ENCODE data around the gene ARHGEF10L. TPM values are rescaled to one million over a fixed set of nuclear protein-coding genes. Genes with fewer than 3 reads are reported as not detected.

The ARHGEF10L gene
- total RNA-seq, 5 donors from 2014 or later (not counting 1 experiment from before 2014, with no cell fraction given): 0.12 to 0.30 (median 0.22) TPM; not detected in 2

GRCh38 chr1:17520041-17520440 lies 19.5 kb upstream of the ARHGEF10L start:
- no peak for DNase-seq
- CTCF ChIA-PET: interaction anchor here in 1 of 2 donors (0.6 kb wide), 1 partner anchor 24 kb away, joined by 3 read pairs; no protein-coding TSS in a partner anchor
- no peak for ATAC-seq (replicated peaks in 1 of 4)
- Mint-ChIP-seq H3K27me3 (peaks cover 22 to 43% of the 10 kb centered on the region in 2 donors), H3K27ac (peak overlapping the region in 1 of 2 donors; percentile 10), H3K9me3 (no peaks in the 10 kb centered on the region), H3K36me3 (no peaks in the 10 kb centered on the region), H3K4me3 (no peak overlapping the region), H3K4me1 (no peaks in the 10 kb centered on the region)
- Histone ChIP-seq H3K4me1 (ENCODE audit: control insufficient read depth in 1 of 2, extremely low read depth in 1 of 2, insufficient read depth in 2 of 2, low read length in 2 of 2) (no peaks in the 10 kb centered on the region), H3K36me3 (ENCODE audit: control insufficient read depth in 2 of 2, extremely low read depth in 1 of 2, insufficient read depth in 1 of 2, low read length in 1 of 2) (no peaks in the 10 kb centered on the region), H3K27me3 (replicated peaks in 1 of 2; ENCODE audit: control insufficient read depth in 2 of 2, extremely low read depth in 1 of 2, insufficient read depth in 2 of 2, low read length in 1 of 2) (peaks cover 4 to 47% of the 10 kb centered on the region in 2 experiments), H3K9me3 (no peaks in the 10 kb centered on the region), H3K27ac (ENCODE audit: low read length) (no peak overlapping the region), H3K4me3 (ENCODE audit: control insufficient read depth in 1 of 2, extremely low read depth in 1 of 2, low read length in 1 of 2) (no peak overlapping the region)
- 64% methylated on average over 10 of the region's 12 CpGs for WGBS (ENCODE audit: insufficient coverage)
- POLR2A ChIA-PET: no interaction called here

- Mint-ChIP-seq H3K36me3 (no peaks in the 10 kb centered on the region), H3K4me3 (no peak overlapping the region), H3K9me3 (no peaks in the 10 kb centered on the region), H3K4me1 (no peaks in the 10 kb centered on the region), H3K27ac (peak overlapping the region in 1 of 2 donors; percentile 10), H3K27me3 (peaks cover 22 to 43% of the 10 kb centered on the region in 2 donors)
- WGBS (ENCODE audit: insufficient coverage): 70% methylated on average over 6 of the region's 13 CpGs
- peaks cover 3 to 51% of the 10 kb centered on the region in 2 experiments for H3K27me3 ChIP-seq (replicated peaks in 1 of 2; ENCODE audit: control insufficient read depth in 2 of 2, extremely low read depth in 1 of 2, insufficient read depth in 2 of 2, low read length in 1 of 2)
- H3K36me3 ChIP-seq (ENCODE audit: control insufficient read depth in 2 of 2, extremely low read depth in 1 of 2, insufficient read depth in 1 of 2, low read length in 1 of 2): no peaks in the 10 kb centered on the region
- H3K27ac ChIP-seq (ENCODE audit: low read length): no peak overlapping the region
- CTCF ChIA-PET: no interaction called here
- H3K9me3 ChIP-seq: no peaks in the 10 kb centered on the region
- ATAC-seq (replicated peaks in 1 of 4) (no peak), DNase-seq (no peak)
- POLR2A ChIA-PET: no interaction called here
- no peak overlapping the region for H3K4me3 ChIP-seq (ENCODE audit: control insufficient read depth in 1 of 2, extremely low read depth in 1 of 2, low read length in 1 of 2)
- H3K4me1 ChIP-seq (ENCODE audit: control insufficient read depth in 1 of 2, extremely low read depth in 1 of 2, insufficient read depth in 2 of 2, low read length in 2 of 2): no peaks in the 10 kb centered on the region
Observed at GRCh38 chr1:17520473-17521319, 18.8 kb upstream of the ARHGEF10L start.

GRCh38 chr1:17521946-17522612 lies 17.4 kb upstream of the ARHGEF10L start:
- Mint-ChIP-seq H3K4me3 (no peak overlapping the region), H3K4me1 (no peaks in the 10 kb centered on the region), H3K27ac (no peak overlapping the region), H3K27me3 (peaks cover 13 to 38% of the 10 kb centered on the region in 2 donors), H3K9me3 (no peaks in the 10 kb centered on the region), H3K36me3 (no peaks in the 10 kb centered on the region)
- H3K36me3 ChIP-seq (ENCODE audit: control insufficient read depth in 2 of 2, extremely low read depth in 1 of 2, insufficient read depth in 1 of 2, low read length in 1 of 2): no peaks in the 10 kb centered on the region
- ChIA-PET CTCF (no interaction called here), POLR2A (no interaction called here)
- H3K9me3 ChIP-seq: no peaks in the 10 kb centered on the region
- no peaks in the 10 kb centered on the region for H3K4me1 ChIP-seq (ENCODE audit: control insufficient read depth in 1 of 2, extremely low read depth in 1 of 2, insufficient read depth in 2 of 2, low read length in 2 of 2)
- no peak overlapping the region for H3K27ac ChIP-seq (ENCODE audit: low read length)
- WGBS (ENCODE audit: insufficient coverage): 49% methylated on average over 12 of the region's 19 CpGs
- ATAC-seq (replicated peaks in 1 of 4) (no peak), DNase-seq (no peak)
- H3K27me3 ChIP-seq (replicated peaks in 1 of 2; ENCODE audit: control insufficient read depth in 2 of 2, extremely low read depth in 1 of 2, insufficient read depth in 2 of 2, low read length in 1 of 2): peaks cover 0 to 39% of the 10 kb centered on the region in 2 experiments
- no peak overlapping the region for H3K4me3 ChIP-seq (ENCODE audit: control insufficient read depth in 1 of 2, extremely low read depth in 1 of 2, low read length in 1 of 2)

GRCh38 chr1:17523321-17524041 lies 16.0 kb upstream of the ARHGEF10L start:
- Histone ChIP-seq H3K4me3 (ENCODE audit: control insufficient read depth in 1 of 2, extremely low read depth in 1 of 2, low read length in 1 of 2) (no peak overlapping the region), H3K4me1 (ENCODE audit: control insufficient read depth in 1 of 2, extremely low read depth in 1 of 2, insufficient read depth in 2 of 2, low read length in 2 of 2) (no peaks in the 10 kb centered on the region), H3K9me3 (no peaks in the 10 kb centered on the region), H3K36me3 (ENCODE audit: control insufficient read depth in 2 of 2, extremely low read depth in 1 of 2, insufficient read depth in 1 of 2, low read length in 1 of 2) (no peaks in the 10 kb centered on the region), H3K27me3 (replicated peaks in 1 of 2; ENCODE audit: control insufficient read depth in 2 of 2, extremely low read depth in 1 of 2, insufficient read depth in 2 of 2, low read length in 1 of 2) (peaks cover 0 to 36% of the 10 kb centered on the region in 2 experiments), H3K27ac (ENCODE audit: low read length) (no peak overlapping the region)
- ATAC-seq (replicated peaks in 1 of 4): no peak
- Mint-ChIP-seq H3K4me1 (no peaks in the 10 kb centered on the region), H3K4me3 (no peak overlapping the region), H3K36me3 (no peaks in the 10 kb centered on the region), H3K9me3 (no peaks in the 10 kb centered on the region), H3K27ac (no peak overlapping the region), H3K27me3 (peaks cover 7 to 41% of the 10 kb centered on the region in 2 donors)
- DNase-seq: no peak
- POLR2A ChIA-PET: no interaction called here
- CTCF ChIA-PET: no interaction called here
- WGBS (ENCODE audit: insufficient coverage): 89% methylated on average over 5 of the region's 7 CpGs

- ATAC-seq (replicated peaks in 1 of 4) (no peak), DNase-seq (no peak)
- Mint-ChIP-seq H3K36me3 (no peaks in the 10 kb centered on the region), H3K27ac (no peak overlapping the region), H3K9me3 (no peaks in the 10 kb centered on the region), H3K27me3 (peaks cover 15 to 47% of the 10 kb centered on the region in 2 donors), H3K4me1 (no peaks in the 10 kb centered on the region), H3K4me3 (no peak overlapping the region)
- CTCF ChIA-PET: no interaction called here
- Histone ChIP-seq H3K4me3 (ENCODE audit: control insufficient read depth in 1 of 2, extremely low read depth in 1 of 2, low read length in 1 of 2) (no peak overlapping the region), H3K36me3 (ENCODE audit: control insufficient read depth in 2 of 2, extremely low read depth in 1 of 2, insufficient read depth in 1 of 2, low read length in 1 of 2) (no peaks in the 10 kb centered on the region), H3K4me1 (ENCODE audit: control insufficient read depth in 1 of 2, extremely low read depth in 1 of 2, insufficient read depth in 2 of 2, low read length in 2 of 2) (no peaks in the 10 kb centered on the region), H3K9me3 (no peaks in the 10 kb centered on the region), H3K27me3 (replicated peaks in 1 of 2; ENCODE audit: control insufficient read depth in 2 of 2, extremely low read depth in 1 of 2, insufficient read depth in 2 of 2, low read length in 1 of 2) (peaks cover 0 to 40% of the 10 kb centered on the region in 2 experiments), H3K27ac (ENCODE audit: low read length) (no peak overlapping the region)
- no CpG with 5 or more reads among the region's 2 CpGs for WGBS (ENCODE audit: insufficient coverage)
- POLR2A ChIA-PET: no interaction called here
Observed at GRCh38 chr1:17524645-17525044, 14.9 kb upstream of the ARHGEF10L start.

- Histone ChIP-seq H3K9me3 (no peaks in the 10 kb centered on the region), H3K27ac (ENCODE audit: low read length) (no peak overlapping the region), H3K27me3 (replicated peaks in 1 of 2; ENCODE audit: control insufficient read depth in 2 of 2, extremely low read depth in 1 of 2, insufficient read depth in 2 of 2, low read length in 1 of 2) (peaks cover 0 to 38% of the 10 kb centered on the region in 2 experiments), H3K4me3 (ENCODE audit: control insufficient read depth in 1 of 2, extremely low read depth in 1 of 2, low read length in 1 of 2) (no peak overlapping the region), H3K4me1 (ENCODE audit: control insufficient read depth in 1 of 2, extremely low read depth in 1 of 2, insufficient read depth in 2 of 2, low read length in 2 of 2) (no peaks in the 10 kb centered on the region), H3K36me3 (ENCODE audit: control insufficient read depth in 2 of 2, extremely low read depth in 1 of 2, insufficient read depth in 1 of 2, low read length in 1 of 2) (no peaks in the 10 kb centered on the region)
- H3K9me3 Mint-ChIP-seq: no peaks in the 10 kb centered on the region
- ChIA-PET POLR2A (no interaction called here), CTCF (no interaction called here)
- H3K4me1 Mint-ChIP-seq: no peaks in the 10 kb centered on the region
- no peak overlapping the region for H3K4me3 Mint-ChIP-seq
- WGBS (ENCODE audit: insufficient coverage): 80% methylated on average over 1 of the region's 4 CpGs
- DNase-seq (no peak), ATAC-seq (replicated peaks in 1 of 4) (no peak)
- H3K27ac Mint-ChIP-seq: no peak overlapping the region
- H3K36me3 Mint-ChIP-seq: no peaks in the 10 kb centered on the region
- peaks cover 15 to 39% of the 10 kb centered on the region in 2 donors for H3K27me3 Mint-ChIP-seq
Observed at GRCh38 chr1:17525996-17526686, 13.4 kb upstream of the ARHGEF10L start.
